ENCODE measurements around the gene PRSS16. TPM values are rescaled to one million over a fixed set of nuclear protein-coding genes. Genes with fewer than 3 reads are reported as not detected.

PRSS16 gene
- total and polyA plus RNA-seq, 9 of the 15 experiments (the other 6 are each of a cell fraction or from before 2014, with no cell fraction given) = 4.5 to 21.3 (median 12.1) TPM

GRCh38 chr6:27297857-27298730 is 50.6 kb downstream of the PRSS16 start (continued):
- TF ChIP-seq ATF1 (CRISPR knock-in tag; IDR thresholded peaks at IDR 0.05) = no peak
- TF ChIP-seq ATF1 (tag; IDR thresholded peaks at IDR 0.05) = peak; percentile 71
- TF ChIP-seq, protein P1, sequence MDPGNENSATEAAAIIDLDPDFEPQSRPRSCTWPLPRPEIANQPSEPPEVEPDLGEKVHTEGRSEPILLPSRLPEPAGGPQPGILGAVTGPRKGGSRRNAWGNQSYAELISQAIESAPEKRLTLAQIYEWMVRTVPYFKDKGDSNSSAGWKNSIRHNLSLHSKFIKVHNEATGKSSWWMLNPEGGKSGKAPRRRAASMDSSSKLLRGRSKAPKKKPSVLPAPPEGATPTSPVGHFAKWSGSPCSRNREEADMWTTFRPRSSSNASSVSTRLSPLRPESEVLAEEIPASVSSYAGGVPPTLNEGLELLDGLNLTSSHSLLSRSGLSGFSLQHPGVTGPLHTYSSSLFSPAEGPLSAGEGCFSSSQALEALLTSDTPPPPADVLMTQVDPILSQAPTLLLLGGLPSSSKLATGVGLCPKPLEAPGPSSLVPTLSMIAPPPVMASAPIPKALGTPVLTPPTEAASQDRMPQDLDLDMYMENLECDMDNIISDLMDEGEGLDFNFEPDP (CRISPR knock-in tag; IDR thresholded peaks at IDR 0.05) = no peak
- 0 out of 2 replicates have a peak, but pooled peaks have one; percentile 12 for TF ChIP-seq JUN (IDR thresholded peaks at IDR 0.05; ENCODE audit: borderline replicate concordance, low read depth, low read length)
- peak; percentile 83; the same call in 1 of the 2 replicates for TF ChIP-seq JUN (CRISPR knock-in tag; IDR thresholded peaks at IDR 0.05; ENCODE audit: borderline replicate concordance)
- TF ChIP-seq ZNF511 (CRISPR knock-in tag; IDR thresholded peaks at IDR 0.05) = peak; percentile 81
- peak; percentile 62 for TF ChIP-seq SMARCA5 (IDR thresholded peaks at IDR 0.05)
- TF ChIP-seq ZNF165 (CRISPR knock-in tag; IDR thresholded peaks at IDR 0.05; ENCODE audit: borderline replicate concordance) = no peak
- peak; percentile 79 for TF ChIP-seq ZNF764 (CRISPR knock-in tag; IDR thresholded peaks at IDR 0.05; ENCODE audit: low read depth)
- 0 out of 2 replicates have a peak, but pooled peaks have one; percentile 59 for TF ChIP-seq SMAD4 (CRISPR knock-in tag; conservative IDR thresholded peaks at IDR 0.05)
- peak; percentile 12; the same call in 1 of the 2 replicates for TF ChIP-seq SMARCA4 (IDR thresholded peaks at IDR 0.05)
- TF ChIP-seq IRF9 (tag; IDR thresholded peaks at IDR 0.05) = peak; percentile 53; the same call in 1 of the 2 replicates

All from K562 (cell line).